OCI-LY3 (cell line): ENCODE results near the gene LYZL1.
"Not testable (repeated sequence)": the region's sequence is repeated elsewhere in the genome, so short reads cannot be mapped to it uniquely, and the experiment has no call there.

Source experiments
- H2AFZ ChIP-seq: fragments of 200-600, 300-600 bp; shearing (Covaris generic); 2 replicates; pipeline ENCODE4 v1.6.0; 2014; ENCODE audit warnings: antibody characterized with exemption, low read depth, low read length
- H3K27ac ChIP-seq: fragments of 200-600, 300-600 bp; sonication (generic); 2 replicates; pipeline ENCODE4 v1.5.1; 2014; ENCODE audit warnings: mild to moderate bottlenecking, low read length, moderate library complexity, mixed read lengths
- H3K27me3 ChIP-seq: fragments of 200-600, 300-600 bp; sonication (generic); 2 replicates; pipeline ENCODE4 v1.6.1; 2014; ENCODE audit warnings: low read depth, low read length, mixed read lengths
- H3K36me3 ChIP-seq: fragments of 200-600, 300-600 bp; sonication (generic); replicated peaks from 2 replicates; pipeline ENCODE3; 2014; ENCODE audit warnings: low read depth, low read length, mixed read lengths
- H3K4me1 ChIP-seq: fragments of 300-600, 200-600 bp; sonication (generic); 2 replicates; pipeline ENCODE4 v1.6.1; 2014; ENCODE audit warnings: low read length, mixed read lengths
- H3K4me2 ChIP-seq: fragments of 200-600, 300-600 bp; sonication (generic); 2 replicates; pipeline ENCODE4 v1.6.1; 2014; ENCODE audit warnings: low read length, mixed read lengths
- H3K4me3 ChIP-seq: fragments of 300-600, 200-600 bp; sonication (generic); 2 replicates; pipeline ENCODE4 v1.5.1; 2014; ENCODE audit warnings: antibody characterized with exemption, mild to moderate bottlenecking, low read length, moderate library complexity
- H3K79me2 ChIP-seq: fragments of 300-600, 200-600 bp; shearing (Covaris generic); 2 replicates; pipeline ENCODE4 v1.6.1; 2014; ENCODE audit warnings: mild to moderate bottlenecking, low read length, mixed read lengths
- H3K9ac ChIP-seq: fragments of 300-600, 200-600 bp; shearing (Covaris generic); 2 replicates; pipeline ENCODE4 v1.6.0; 2014; ENCODE audit warnings: mild to moderate bottlenecking, low read length, moderate library complexity
- H3K9me3 ChIP-seq: fragments of 200-600, 300-600 bp; shearing (Covaris generic); 2 replicates; pipeline ENCODE4 v1.6.1; 2014; ENCODE audit warnings: low read length, mixed read lengths; ENCODE audit not compliant: insufficient read depth
- H4K20me1 ChIP-seq: fragments of 200-600, 300-600 bp; sonication (generic); 2 replicates; pipeline ENCODE4 v1.6.1; 2016; ENCODE audit warnings: low read length, mixed read lengths; ENCODE audit not compliant: insufficient read depth
- EZH2phosphoT487 ChIP-seq: fragments of 200-600 bp; shearing (Covaris generic); IDR thresholded peaks from 2 replicates; pipeline ENCODE4 v1.6.1; 2018; ENCODE audit warnings: antibody characterized with exemption, mixed run types, low read depth
- TF ChIP-seq, protein P1 (sequence below): fragments of 200-600, 300-600 bp; sonication (generic); IDR thresholded peaks from 2 replicates; pipeline ENCODE4 v1.5.1; 2014; ENCODE audit warnings: antibody characterized with exemption, low read length, low read depth

Gene LYZL1

GRCh38 chr10:29288906-29289305, at the start of gene LYZL1:
TSS of gene LYZL1 (plus strand) at chr10:29289070. CDS start at chr10:29291868, 2,798 bp downstream.
- H2AFZ ChIP-seq, H3K9ac ChIP-seq: not testable (repeated sequence)

DNA sequence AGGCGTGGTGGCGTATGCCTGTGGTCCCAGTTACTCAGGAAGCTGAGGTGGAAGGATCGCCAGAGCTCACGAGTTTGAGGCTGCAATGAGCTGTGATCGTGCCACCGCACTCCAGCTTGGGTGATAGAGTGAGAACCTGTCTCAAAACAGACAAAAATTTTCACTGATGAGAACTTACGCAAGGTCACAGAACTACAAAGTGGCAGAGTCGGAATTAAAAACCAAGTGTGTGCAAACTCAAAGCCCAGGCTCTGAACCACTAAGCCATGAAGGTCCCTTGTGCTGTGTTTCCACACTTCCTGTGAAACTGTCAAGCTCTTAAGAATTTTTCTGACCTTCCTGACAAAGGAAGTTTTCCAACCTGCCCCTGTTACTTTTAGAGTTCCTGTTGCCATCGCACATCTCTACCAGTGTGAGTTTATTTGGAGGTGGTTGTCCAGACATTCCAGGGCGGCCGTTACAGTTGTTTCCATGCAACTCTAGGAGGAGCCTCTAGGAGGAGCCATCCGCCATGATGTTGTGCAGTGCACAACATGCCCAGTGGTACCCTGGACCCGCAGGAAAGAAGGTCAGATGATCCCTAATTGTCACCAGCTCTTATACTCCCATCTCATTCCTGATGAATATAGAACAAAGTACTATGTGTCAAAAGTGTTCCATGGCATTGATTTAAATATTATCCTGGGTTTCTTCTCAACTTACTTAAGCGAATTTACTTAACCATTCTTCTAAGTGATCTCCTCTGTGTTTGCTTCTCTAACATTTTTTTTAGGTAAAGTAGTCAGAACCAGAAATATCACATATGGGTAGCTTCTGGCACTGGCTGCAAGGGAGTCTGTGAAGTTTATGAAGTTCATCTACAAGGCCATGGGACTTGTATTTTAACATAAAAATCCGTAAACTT, 49.0 kb upstream of the LYZL1 start:
- H3K36me3 ChIP-seq: no peaks in the 10 kb centered on the region
- no peak overlapping the region for H2AFZ ChIP-seq
- H3K4me3 ChIP-seq: no peak overlapping the region
- H3K4me2 ChIP-seq: no peak overlapping the region
- no peak overlapping the region for H3K9ac ChIP-seq
- H4K20me1 ChIP-seq: no peaks in the 10 kb centered on the region
- peaks cover 4% of the 10 kb centered on the region; the same call in 1 of the 2 replicates for H3K4me1 ChIP-seq
- no peak for TF ChIP-seq EZH2phosphoT487
- TF ChIP-seq, protein P1, sequence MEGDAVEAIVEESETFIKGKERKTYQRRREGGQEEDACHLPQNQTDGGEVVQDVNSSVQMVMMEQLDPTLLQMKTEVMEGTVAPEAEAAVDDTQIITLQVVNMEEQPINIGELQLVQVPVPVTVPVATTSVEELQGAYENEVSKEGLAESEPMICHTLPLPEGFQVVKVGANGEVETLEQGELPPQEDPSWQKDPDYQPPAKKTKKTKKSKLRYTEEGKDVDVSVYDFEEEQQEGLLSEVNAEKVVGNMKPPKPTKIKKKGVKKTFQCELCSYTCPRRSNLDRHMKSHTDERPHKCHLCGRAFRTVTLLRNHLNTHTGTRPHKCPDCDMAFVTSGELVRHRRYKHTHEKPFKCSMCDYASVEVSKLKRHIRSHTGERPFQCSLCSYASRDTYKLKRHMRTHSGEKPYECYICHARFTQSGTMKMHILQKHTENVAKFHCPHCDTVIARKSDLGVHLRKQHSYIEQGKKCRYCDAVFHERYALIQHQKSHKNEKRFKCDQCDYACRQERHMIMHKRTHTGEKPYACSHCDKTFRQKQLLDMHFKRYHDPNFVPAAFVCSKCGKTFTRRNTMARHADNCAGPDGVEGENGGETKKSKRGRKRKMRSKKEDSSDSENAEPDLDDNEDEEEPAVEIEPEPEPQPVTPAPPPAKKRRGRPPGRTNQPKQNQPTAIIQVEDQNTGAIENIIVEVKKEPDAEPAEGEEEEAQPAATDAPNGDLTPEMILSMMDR: peak; percentile 69
- H3K27me3 ChIP-seq: no peaks in the 10 kb centered on the region
- H3K9me3 ChIP-seq: no peaks in the 10 kb centered on the region
- no peak overlapping the region for H3K27ac ChIP-seq
- H3K79me2 ChIP-seq: no peaks in the 10 kb centered on the region

More at GRCh38 chr10:29288906-29289305, at the start of gene LYZL1:
- not testable (repeated sequence) for H4K20me1 ChIP-seq, H3K79me2 ChIP-seq, H3K27ac ChIP-seq, H3K4me3 ChIP-seq, H3K36me3 ChIP-seq, H3K9me3 ChIP-seq, H3K4me2 ChIP-seq
- Histone ChIP-seq H3K27me3 (peaks cover 13% of the 10 kb centered on the region; the same call in 1 of the 2 replicates), H3K4me1 (peaks cover 11% of the 10 kb centered on the region)

DNA sequence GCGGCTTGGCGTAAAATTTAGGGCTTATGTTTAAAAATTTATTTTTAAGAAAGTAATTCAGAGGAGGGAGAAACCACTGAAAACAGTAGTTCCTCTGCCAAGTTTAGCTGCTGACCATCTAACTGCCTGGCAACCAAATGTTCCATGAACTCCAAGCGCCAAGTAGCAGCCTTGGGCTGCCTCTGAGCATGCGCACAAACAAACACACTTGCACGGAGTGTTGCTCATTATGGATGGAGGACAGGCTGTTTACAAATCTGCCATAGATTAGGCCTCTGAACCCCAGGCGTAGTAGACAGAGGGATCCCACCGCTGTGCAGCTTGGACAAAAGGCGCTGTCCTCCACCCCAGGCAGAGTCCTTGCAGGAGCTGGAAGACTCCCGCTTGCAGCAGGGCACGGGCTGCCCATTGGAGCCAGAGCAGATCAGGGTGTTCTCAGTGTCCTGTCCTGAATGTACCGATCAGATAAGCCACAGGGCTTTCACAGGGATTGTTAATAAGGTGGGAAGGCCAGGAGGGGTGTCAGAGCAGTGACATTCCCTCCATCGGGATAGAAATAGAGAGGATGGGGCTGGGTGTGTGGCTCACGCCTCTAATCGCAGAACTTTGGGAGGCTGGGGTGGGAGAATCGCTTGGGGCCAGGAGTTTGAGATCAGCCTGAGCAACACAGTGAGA, 47.7 kb upstream of the LYZL1 start:
- Histone ChIP-seq H3K9ac (no peak overlapping the region), H3K27me3 (no peaks in the 10 kb centered on the region), H3K27ac (no peak overlapping the region), H2AFZ (no peak overlapping the region), H3K4me3 (no peak overlapping the region), H3K9me3 (no peaks in the 10 kb centered on the region), H4K20me1 (no peaks in the 10 kb centered on the region), H3K79me2 (no peaks in the 10 kb centered on the region), H3K36me3 (no peaks in the 10 kb centered on the region), H3K4me2 (no peak overlapping the region), H3K4me1 (peaks cover 4% of the 10 kb centered on the region; the same call in 1 of the 2 replicates)
- TF ChIP-seq, protein P1: no peak
- no peak for TF ChIP-seq EZH2phosphoT487

GRCh38 chr10:29241925-29242324, 46.9 kb upstream of the LYZL1 start:
- Histone ChIP-seq H3K36me3 (no peaks in the 10 kb centered on the region), H3K9ac (no peak overlapping the region), H2AFZ (no peak overlapping the region), H4K20me1 (no peaks in the 10 kb centered on the region), H3K9me3 (no peaks in the 10 kb centered on the region), H3K27ac (no peak overlapping the region), H3K4me2 (no peak overlapping the region), H3K4me3 (no peak overlapping the region), H3K27me3 (no peaks in the 10 kb centered on the region), H3K4me1 (peaks cover 4% of the 10 kb centered on the region; the same call in 1 of the 2 replicates), H3K79me2 (no peaks in the 10 kb centered on the region)
- no peak for TF ChIP-seq EZH2phosphoT487
- TF ChIP-seq, protein P1: no peak
